HCT116 (cell line): ENCODE data around the gene VSTM2L.

Experiments
- ATF3 ChIP-seq: IDR thresholded peaks from 2 replicates; pipeline ENCODE4 v1.6.1; 2012
- CTCF ChIP-seq, 3 experiments: fragments of 200-600 bp in 1 of 3; sonication (generic) in 1 of 3; IDR thresholded peaks in 2 of 3; conservative IDR thresholded peaks in 1 of 3; 2 replicates each; pipeline ENCODE4 v1.5.1; 2012 to 2017; ENCODE audit warnings: low read depth in 2 of 3, low read length in 2 of 3, antibody characterized with exemption in 1 of 3, borderline replicate concordance in 1 of 3, control low read depth in 1 of 3, mild to moderate bottlenecking in 1 of 3, mixed read lengths in 1 of 3, mixed run types in 1 of 3, moderate library complexity in 1 of 3; ENCODE audit not compliant: insufficient read depth in 1 of 3
- EGR1 ChIP-seq: IDR thresholded peaks from 2 replicates; pipeline ENCODE4 v1.6.1; 2012; ENCODE audit warnings: low read depth
- EZH2 ChIP-seq: fragments of 200-600 bp; sonication (generic); IDR thresholded peaks from 2 replicates; pipeline ENCODE4 v1.6.1; 2017; ENCODE audit warnings: antibody characterized with exemption, mixed run types
- EZH2phosphoT487 ChIP-seq: fragments of 200-600 bp; IDR thresholded peaks from 2 replicates; pipeline ENCODE4 v1.6.1; 2018; ENCODE audit warnings: antibody characterized with exemption, borderline replicate concordance
- FOSL1 ChIP-seq: IDR thresholded peaks from 2 replicates; pipeline ENCODE4 v1.6.1; 2012; ENCODE audit warnings: low read depth
- MAX ChIP-seq: IDR thresholded peaks from 2 replicates; pipeline ENCODE4 v1.6.1; 2012
- POLR2A ChIP-seq: IDR thresholded peaks from 2 replicates; pipeline ENCODE4 v1.7.0; 2011; ENCODE audit warnings: borderline replicate concordance; ENCODE audit not compliant: insufficient read depth, insufficient read length; ENCODE audit errors: extremely low read depth
- POLR2AphosphoS5 ChIP-seq: IDR thresholded peaks from 2 replicates; pipeline ENCODE4 v1.6.1; 2011; ENCODE audit warnings: mild to moderate bottlenecking, low read depth, low read length, moderate library complexity
- RAD21 ChIP-seq: IDR thresholded peaks from 2 replicates; pipeline ENCODE4 v1.6.1; 2012; ENCODE audit warnings: low read depth, mild to moderate bottlenecking
- SIN3A ChIP-seq: IDR thresholded peaks from 2 replicates; pipeline ENCODE4 v1.6.1; 2012; ENCODE audit warnings: low read depth
- SRF ChIP-seq: IDR thresholded peaks from 2 replicates; pipeline ENCODE4 v1.6.1; 2012; ENCODE audit warnings: low read depth

- no peak for TF ChIP-seq CTCF (IDR thresholded peaks at IDR 0.05 in 2 of 3, conservative IDR thresholded peaks at IDR 0.05 in 1 of 3; ENCODE audit: borderline replicate concordance in 1 of 3, insufficient read depth in 1 of 3, low read depth in 2 of 3, low read length in 2 of 3)
- no peak for TF ChIP-seq EZH2
- TF ChIP-seq POLR2AphosphoS5: no peak
- no peak for TF ChIP-seq ATF3
- TF ChIP-seq FOSL1: no peak
- TF ChIP-seq SRF: no peak
- no peak for TF ChIP-seq SIN3A
- TF ChIP-seq EGR1: no peak
- no peak for TF ChIP-seq POLR2A
- no peak for TF ChIP-seq MAX
- TF ChIP-seq EZH2phosphoT487: no peak
- TF ChIP-seq RAD21: no peak
Observed at GRCh38 chr20:37918035-37918434, 15.1 kb downstream of the VSTM2L start.
